BJ (cell line): ENCODE data around the gene MMP2. TPM values are rescaled to one million over a fixed set of nuclear protein-coding genes. Genes with fewer than 3 reads are reported as not detected.

ENCODE experiments used
- CTCF ChIA-PET: fragments of 350-600 bp; formaldehyde crosslinking; extraction: SDS; loops from one replicate; lab custom pipeline; 2021; ENCODE audit warnings: antibody characterized with exemption, inconsistent platforms; lab: Yijun Ruan, JAX
- POLR2A ChIA-PET: fragments of 300-600 bp; sonication (Branson Sonifier 250); formaldehyde crosslinking; extraction: SDS; loops from one replicate; lab custom pipeline; 2021; ENCODE audit warnings: antibody characterized with exemption; lab: Charles Lee
- DNase-seq: peaks from one replicate; pipeline ENCODE4 v3.0.0-alpha.2; 2011; ENCODE audit warnings: low read depth
- H3K27me3 ChIP-seq: 2 replicates; pipeline ENCODE4 v1.6.0; 2011; ENCODE audit warnings: low read length; ENCODE audit not compliant: control insufficient read depth, insufficient read depth
- H3K36me3 ChIP-seq: 2 replicates; pipeline ENCODE4 v1.5.1; 2011; ENCODE audit warnings: low read length; ENCODE audit not compliant: control insufficient read depth, insufficient read depth
- H3K4me3 ChIP-seq: 2 replicates; pipeline ENCODE4 v1.5.1; 2011; ENCODE audit warnings: low read depth, mild to moderate bottlenecking, control low read depth, low read length
- CTCF ChIP-seq: IDR thresholded peaks from 2 replicates; pipeline ENCODE4 v1.5.1; 2011; ENCODE audit warnings: low read depth, mild to moderate bottlenecking, control low read depth, inconsistent platforms, low read length, moderate library complexity; ENCODE audit not compliant: insufficient read depth
- polyA plus RNA-seq: library from polyadenylated mRNA; depleted of rRNA; stranded (reverse); fragments of >200 nt; gene quantifications from 2 replicates; pipeline ENCODE4 v1.2.3, GENCODE V29; 2011

Gene MMP2
- polyA plus RNA-seq, 1 experiment = 1,609 TPM

DNA sequence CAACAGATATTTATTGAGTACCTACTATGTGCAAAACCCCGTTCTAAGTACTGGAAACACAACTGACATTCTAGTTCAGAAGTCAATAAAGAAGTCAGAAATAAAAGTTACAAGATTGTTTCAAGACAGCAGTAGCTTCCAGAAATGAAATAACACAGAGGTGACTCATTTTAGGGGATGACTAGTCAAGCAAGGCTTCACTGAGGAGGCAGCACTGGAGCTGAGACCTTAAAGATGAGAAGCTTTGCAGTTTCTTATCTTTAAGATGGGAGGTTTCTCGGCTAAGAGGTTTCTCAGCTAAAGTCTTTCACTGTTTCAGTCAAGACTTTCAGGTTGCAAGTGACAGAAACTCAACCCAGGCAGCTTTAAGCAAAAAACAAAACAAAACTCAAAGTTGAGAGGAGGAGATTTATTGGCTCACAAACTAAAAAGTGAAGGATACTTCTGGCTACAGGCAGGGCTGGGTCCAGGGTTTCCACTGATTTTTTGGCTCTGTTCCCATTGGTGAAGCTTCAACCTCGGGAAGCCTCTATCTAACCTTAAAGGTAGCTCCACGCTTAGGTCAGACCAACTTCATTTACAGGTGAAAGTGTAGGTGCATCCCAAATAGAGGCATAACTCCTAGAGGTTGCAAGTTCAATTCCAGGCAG lies 7.4 kb upstream of the MMP2 start:
- CTCF ChIA-PET = interaction anchor here (0.9 to 15.1 kb wide), 5 partner anchors 9 to 231 kb away, joined by 3 to 439 read pairs (median 8); no protein-coding TSS in a partner anchor
- no peak for TF ChIP-seq CTCF
- POLR2A ChIA-PET = interaction anchor here (1.2 to 1.5 kb wide), 2 partner anchors 9 to 23 kb away, joined by 4 to 5 read pairs; no protein-coding TSS in a partner anchor
- Histone ChIP-seq H3K36me3 (no peaks in the 10 kb centered on the region), H3K4me3 (no peak overlapping the region), H3K27me3 (no peaks in the 10 kb centered on the region)
- no peak for DNase-seq

GRCh38 chr16:55473587-55473986 lies 5.4 kb upstream of the MMP2 start:
- no peak for TF ChIP-seq CTCF
- no peaks in the 10 kb centered on the region for H3K36me3 ChIP-seq
- DNase-seq = no peak
- H3K27me3 ChIP-seq = no peaks in the 10 kb centered on the region
- ChIA-PET POLR2A (no interaction called here), CTCF (interaction anchor here (1.1 to 2.9 kb wide), 3 partner anchors 8 to 80 kb away, joined by 3 to 19 read pairs (median 3); no protein-coding TSS in a partner anchor)
- H3K4me3 ChIP-seq = no peak overlapping the region

GRCh38 chr16:55474821-55475220 lies 4.2 kb upstream of the MMP2 start:
- no peaks in the 10 kb centered on the region for H3K36me3 ChIP-seq
- ChIA-PET CTCF (interaction anchor here (0.8 to 2.9 kb wide), 3 partner anchors 10 to 66 kb away, joined by 3 to 19 read pairs (median 3); no protein-coding TSS in a partner anchor), POLR2A (no interaction called here)
- TF ChIP-seq CTCF = no peak
- no peak overlapping the region for H3K4me3 ChIP-seq
- H3K27me3 ChIP-seq = no peaks in the 10 kb centered on the region
- no peak for DNase-seq

DNA sequence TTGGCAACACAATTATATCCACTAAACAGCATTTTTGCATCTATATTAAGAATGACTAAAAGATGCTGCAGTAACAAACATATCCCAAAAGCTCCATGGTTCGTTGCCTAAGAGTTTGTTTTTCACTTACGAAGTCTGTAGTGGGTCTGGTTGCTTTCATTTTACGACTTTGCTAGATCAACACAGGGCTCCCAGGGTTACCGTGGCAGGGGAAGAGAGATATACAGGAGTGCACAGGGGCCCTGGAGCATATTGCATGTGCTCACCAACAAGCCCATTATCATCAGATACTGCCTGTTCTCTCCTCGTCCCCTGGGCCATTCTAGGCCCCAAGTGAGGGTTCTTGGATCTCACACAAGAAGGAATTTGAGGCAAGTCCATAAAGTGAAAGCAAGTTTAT lies 3.1 kb upstream of the MMP2 start:
- no peak for DNase-seq
- POLR2A ChIA-PET = no interaction called here
- no peak overlapping the region for H3K4me3 ChIP-seq
- CTCF ChIA-PET = interaction anchor here (0.6 to 2.9 kb wide), 3 partner anchors 11 to 769 kb away, joined by 3 to 19 read pairs (median 4); no protein-coding TSS in a partner anchor
- H3K27me3 ChIP-seq = no peaks in the 10 kb centered on the region
- H3K36me3 ChIP-seq = no peaks in the 10 kb centered on the region
- no peak for TF ChIP-seq CTCF

- no peak for TF ChIP-seq CTCF
- no peak overlapping the region for H3K4me3 ChIP-seq
- ChIA-PET POLR2A (no interaction called here), CTCF (no interaction called here)
- no peaks in the 10 kb centered on the region for H3K27me3 ChIP-seq
- H3K36me3 ChIP-seq = no peaks in the 10 kb centered on the region
- no peak for DNase-seq
These were observed 2.1 kb upstream of the MMP2 start for GRCh38 chr16:55476625-55477533.
